Retinal pigment epithelial cell (primary cell): ENCODE data around the gene METTL8.

ENCODE experiments used
- DNase-seq: peaks from one replicate; pipeline ENCODE4 v3.0.0-alpha.2; 2010; ENCODE audit warnings: low read depth
- H3K4me3 ChIP-seq: 2 replicates; pipeline ENCODE4 v1.5.1; 2011; ENCODE audit warnings: mild to moderate bottlenecking, low read length, control low read depth, moderate library complexity
- TF ChIP-seq, protein P1 (sequence below): conservative IDR thresholded peaks from 2 replicates; pipeline ENCODE4 v1.5.1; 2011; ENCODE audit warnings: low read depth, low read length, control low read depth, inconsistent platforms

METTL8 gene

DNA sequence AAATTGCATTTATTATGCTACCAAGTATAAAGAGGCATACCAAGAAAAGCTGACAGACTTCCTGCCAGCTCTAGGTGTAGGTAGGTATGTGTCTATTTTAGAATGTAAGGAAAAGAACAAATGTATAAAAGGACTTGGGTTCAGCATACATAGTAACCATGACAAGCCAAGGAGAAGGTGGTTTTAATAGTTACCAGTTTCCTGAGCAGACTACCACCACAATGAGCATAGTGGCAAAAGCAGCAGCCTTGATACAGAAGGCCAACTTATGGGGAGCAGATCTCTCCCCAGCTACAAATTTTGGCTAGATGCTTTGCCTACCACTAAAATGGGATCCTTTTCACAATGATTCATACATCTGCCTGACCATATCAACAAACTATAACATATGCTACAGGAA lies 34.5 kb downstream of the METTL8 start:
- no peak overlapping the region for H3K4me3 ChIP-seq
- TF ChIP-seq, protein P1, sequence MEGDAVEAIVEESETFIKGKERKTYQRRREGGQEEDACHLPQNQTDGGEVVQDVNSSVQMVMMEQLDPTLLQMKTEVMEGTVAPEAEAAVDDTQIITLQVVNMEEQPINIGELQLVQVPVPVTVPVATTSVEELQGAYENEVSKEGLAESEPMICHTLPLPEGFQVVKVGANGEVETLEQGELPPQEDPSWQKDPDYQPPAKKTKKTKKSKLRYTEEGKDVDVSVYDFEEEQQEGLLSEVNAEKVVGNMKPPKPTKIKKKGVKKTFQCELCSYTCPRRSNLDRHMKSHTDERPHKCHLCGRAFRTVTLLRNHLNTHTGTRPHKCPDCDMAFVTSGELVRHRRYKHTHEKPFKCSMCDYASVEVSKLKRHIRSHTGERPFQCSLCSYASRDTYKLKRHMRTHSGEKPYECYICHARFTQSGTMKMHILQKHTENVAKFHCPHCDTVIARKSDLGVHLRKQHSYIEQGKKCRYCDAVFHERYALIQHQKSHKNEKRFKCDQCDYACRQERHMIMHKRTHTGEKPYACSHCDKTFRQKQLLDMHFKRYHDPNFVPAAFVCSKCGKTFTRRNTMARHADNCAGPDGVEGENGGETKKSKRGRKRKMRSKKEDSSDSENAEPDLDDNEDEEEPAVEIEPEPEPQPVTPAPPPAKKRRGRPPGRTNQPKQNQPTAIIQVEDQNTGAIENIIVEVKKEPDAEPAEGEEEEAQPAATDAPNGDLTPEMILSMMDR = no peak
- DNase-seq = no peak

DNA sequence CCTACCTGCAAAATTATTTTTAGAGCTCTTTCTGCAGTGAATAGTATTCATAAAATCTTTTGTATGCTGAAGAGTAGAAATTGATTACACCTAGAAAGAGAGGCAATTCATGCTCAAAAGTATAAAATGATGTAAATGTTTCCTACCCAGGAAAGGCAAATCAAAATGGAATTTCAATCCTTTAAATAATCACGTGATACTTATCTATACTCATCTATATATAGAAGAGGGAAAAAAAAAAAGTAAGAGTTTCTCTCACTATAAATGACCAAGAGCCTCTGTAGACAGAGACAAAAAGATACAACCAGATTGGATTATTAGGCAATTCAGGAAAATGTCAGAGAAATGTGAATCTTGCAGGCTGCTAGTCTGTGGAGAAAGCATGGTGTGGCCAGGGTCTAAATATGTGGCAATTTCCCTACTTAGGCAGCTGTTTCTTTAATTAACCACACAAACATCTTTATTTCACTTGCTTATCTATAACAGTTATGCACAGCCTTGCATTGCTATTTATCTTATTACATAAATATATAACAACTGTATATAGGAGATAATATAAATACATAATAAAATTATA lies 39.5 kb downstream of the METTL8 start:
- TF ChIP-seq, protein P1 = no peak
- no peak for DNase-seq
- H3K4me3 ChIP-seq = no peak overlapping the region

DNA sequence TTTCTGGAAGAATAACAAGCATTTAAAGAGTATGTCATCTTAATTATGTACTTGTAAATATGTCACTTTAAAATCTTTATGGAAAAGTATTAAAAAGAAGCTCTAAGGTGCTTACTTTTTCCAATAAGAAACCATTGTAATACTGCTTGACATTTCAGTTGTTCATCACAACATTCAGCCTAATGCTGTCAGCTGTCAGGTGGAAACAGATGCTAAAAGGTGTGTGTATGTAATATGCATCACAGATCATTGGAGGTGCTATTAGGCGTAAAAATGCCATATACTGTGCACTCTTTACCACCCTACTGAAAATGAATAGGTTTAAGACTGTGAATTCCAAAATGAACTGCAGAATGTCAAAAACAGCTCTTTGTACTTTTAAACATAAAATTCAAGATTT lies 40.3 kb downstream of the METTL8 start:
- DNase-seq = no peak
- TF ChIP-seq, protein P1 = no peak
- no peak overlapping the region for H3K4me3 ChIP-seq

DNA sequence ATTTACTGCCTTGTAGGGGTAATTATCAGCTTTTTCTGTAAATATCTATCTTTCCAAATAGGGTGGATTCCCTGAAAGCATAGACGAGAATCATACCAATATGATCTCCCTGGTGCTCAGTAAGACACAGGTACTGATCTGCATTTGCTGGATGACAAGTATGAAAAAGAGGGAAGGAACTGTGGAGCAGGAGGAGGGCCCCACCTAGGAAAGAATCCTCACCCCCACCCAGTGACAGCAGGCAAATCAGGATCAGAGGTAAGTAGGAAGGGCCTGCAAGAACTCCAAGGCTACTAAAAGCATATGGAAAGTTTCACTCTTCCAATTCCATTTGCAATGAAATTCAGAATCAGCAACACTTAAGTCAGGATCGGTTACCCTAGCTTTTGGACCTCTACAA lies 42.3 kb downstream of the METTL8 start:
- TF ChIP-seq, protein P1 = no peak
- DNase-seq = no peak
- H3K4me3 ChIP-seq = no peak overlapping the region

DNA sequence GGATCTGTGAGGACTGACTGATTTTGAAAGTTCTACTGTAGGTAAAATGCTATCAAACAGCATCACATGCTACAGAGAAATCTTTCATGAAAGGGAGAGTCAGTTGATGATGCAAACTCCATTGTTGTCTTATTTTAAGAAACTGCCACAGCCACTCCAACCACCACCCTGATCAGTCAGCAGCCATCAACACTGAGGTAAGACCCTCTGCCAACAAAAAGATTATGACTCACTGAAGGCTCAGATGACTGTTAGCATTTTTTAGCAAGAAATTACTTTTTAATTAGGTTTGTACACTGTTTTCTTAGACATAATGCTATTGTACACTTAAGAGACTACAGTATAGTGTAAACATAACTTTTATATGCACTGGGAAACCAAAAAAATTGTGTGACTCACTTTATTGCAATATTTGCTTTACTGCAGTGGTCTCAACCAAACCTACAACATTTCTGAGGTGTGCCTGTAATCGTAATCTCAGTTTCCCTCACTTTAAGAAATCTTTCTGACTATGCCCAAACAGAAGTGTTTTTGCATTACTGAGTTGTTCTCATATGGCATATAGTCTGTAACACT lies 42.8 kb downstream of the METTL8 start:
- TF ChIP-seq, protein P1 = no peak
- DNase-seq = peak; percentile 86
- no peak overlapping the region for H3K4me3 ChIP-seq

DNA sequence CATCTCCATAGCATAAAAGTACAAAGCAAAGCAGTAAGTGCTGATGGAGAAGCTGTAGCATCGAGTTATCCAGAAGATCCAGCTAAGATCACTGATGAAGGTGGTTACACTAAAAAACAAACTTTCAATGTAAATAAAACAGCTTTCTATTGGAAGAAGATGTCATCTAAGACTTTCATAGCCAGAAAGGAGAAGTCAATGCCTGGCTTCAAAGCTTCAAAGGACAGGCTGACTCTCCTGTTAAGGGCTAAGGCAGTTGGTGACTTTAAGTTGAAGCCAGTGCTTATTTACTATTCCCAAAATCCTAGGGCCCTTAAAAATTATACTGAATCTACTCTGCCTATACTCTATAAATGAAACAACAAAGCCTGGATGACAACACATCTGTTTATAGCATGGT lies 44.0 kb downstream of the METTL8 start:
- H3K4me3 ChIP-seq = no peak overlapping the region
- no peak for DNase-seq
- TF ChIP-seq, protein P1 = no peak

DNA sequence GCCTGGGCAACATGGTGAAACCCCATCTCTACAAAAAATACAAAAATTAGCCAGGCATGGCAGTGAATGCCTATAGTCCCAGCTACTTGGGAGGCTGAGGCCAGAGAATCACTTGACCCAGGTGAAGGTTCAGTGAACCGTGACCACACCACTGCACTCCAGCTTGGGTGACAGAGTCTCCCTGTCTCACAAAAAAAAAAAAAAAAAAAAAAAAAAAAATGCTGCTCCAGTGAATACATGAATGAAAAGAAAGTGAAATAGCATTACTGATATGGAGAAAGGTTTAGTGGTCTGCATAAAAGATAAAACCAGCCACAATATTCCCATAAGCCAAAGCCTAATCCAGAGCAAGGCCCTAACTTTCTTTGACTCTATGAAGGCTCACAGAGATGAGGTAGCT lies 44.5 kb downstream of the METTL8 start:
- DNase-seq = no peak
- TF ChIP-seq, protein P1 = no peak
- H3K4me3 ChIP-seq = no peak overlapping the region
